ENCODE data around the gene TJAP1.

DNA sequence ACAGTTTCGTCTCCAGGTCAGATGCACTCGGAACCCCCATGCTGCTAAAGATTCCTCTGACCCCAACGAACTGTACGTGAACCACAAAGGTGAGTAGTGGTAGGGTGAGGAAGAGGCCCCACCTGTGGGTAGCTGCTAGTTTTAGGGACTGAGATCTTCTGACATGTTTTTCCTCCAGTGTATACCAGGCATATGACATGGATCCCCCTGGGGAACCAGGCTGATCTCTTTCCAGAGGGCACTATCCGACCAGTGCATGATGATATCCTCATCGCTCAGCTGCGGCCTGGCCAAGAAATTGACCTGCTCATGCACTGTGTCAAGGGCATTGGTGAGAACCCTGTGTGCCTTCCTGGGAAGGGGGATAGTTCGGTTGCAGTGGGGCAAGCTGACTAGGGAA lies 42.7 kb downstream of the TJAP1 start:
- TF ChIP-seq, protein P1, sequence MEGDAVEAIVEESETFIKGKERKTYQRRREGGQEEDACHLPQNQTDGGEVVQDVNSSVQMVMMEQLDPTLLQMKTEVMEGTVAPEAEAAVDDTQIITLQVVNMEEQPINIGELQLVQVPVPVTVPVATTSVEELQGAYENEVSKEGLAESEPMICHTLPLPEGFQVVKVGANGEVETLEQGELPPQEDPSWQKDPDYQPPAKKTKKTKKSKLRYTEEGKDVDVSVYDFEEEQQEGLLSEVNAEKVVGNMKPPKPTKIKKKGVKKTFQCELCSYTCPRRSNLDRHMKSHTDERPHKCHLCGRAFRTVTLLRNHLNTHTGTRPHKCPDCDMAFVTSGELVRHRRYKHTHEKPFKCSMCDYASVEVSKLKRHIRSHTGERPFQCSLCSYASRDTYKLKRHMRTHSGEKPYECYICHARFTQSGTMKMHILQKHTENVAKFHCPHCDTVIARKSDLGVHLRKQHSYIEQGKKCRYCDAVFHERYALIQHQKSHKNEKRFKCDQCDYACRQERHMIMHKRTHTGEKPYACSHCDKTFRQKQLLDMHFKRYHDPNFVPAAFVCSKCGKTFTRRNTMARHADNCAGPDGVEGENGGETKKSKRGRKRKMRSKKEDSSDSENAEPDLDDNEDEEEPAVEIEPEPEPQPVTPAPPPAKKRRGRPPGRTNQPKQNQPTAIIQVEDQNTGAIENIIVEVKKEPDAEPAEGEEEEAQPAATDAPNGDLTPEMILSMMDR (IDR thresholded peaks at IDR 0.05) = no peak
- no peak for TF ChIP-seq POLR2A (IDR thresholded peaks at IDR 0.05)

Measured in adrenal gland (tissue), 5 donors.